ENCODE data around the gene GRHL3. TPM values are rescaled to one million over a fixed set of nuclear protein-coding genes. Genes with fewer than 3 reads are reported as not detected.

The GRHL3 gene
- total RNA-seq, 1 donor from 2014 or later: not detected

DNA sequence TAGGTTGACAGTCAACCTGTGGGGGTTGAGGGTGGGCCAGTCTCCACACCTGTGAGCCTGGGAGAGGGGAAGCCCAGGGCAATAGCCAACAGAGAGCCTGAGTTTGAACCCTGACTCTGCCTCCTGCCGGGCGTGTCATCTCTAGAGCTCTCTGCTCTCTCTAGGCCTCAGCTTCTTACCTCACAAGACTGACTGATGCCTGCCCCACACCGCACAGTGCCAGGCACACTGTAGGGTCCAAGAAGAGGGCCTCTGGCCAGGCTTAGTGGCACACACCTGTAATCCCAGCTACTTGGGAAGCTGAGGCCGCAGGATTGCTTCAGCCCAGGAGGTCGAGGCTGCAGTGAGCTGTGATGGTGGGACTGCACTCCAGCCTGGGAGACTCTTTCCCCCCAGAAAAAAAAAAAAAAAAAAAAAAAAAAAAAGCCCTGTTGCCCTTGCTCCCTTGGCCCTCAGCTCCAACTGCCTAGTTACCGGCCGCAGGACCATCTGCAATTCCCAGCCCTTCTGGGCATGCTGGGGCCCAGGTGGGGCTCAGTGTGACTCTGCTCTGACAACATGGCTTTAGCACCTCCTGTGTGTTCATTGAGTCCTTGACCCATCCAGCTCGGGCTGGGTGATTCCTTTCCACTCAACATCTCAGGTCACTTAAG lies 25.1 kb downstream of the GRHL3 start:
- H3K4me1 ChIP-seq: no peaks in the 10 kb centered on the region
- intact Hi-C loops (cut with micrococcal nuclease): no loop called here
- no peaks in the 10 kb centered on the region for H3K36me3 ChIP-seq
- no peak overlapping the region for H3K27ac ChIP-seq (replicated peaks)
- H3K27me3 ChIP-seq (ENCODE audit: low read depth): peaks cover 17% of the 10 kb centered on the region
- TF ChIP-seq, protein P1, sequence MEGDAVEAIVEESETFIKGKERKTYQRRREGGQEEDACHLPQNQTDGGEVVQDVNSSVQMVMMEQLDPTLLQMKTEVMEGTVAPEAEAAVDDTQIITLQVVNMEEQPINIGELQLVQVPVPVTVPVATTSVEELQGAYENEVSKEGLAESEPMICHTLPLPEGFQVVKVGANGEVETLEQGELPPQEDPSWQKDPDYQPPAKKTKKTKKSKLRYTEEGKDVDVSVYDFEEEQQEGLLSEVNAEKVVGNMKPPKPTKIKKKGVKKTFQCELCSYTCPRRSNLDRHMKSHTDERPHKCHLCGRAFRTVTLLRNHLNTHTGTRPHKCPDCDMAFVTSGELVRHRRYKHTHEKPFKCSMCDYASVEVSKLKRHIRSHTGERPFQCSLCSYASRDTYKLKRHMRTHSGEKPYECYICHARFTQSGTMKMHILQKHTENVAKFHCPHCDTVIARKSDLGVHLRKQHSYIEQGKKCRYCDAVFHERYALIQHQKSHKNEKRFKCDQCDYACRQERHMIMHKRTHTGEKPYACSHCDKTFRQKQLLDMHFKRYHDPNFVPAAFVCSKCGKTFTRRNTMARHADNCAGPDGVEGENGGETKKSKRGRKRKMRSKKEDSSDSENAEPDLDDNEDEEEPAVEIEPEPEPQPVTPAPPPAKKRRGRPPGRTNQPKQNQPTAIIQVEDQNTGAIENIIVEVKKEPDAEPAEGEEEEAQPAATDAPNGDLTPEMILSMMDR (IDR thresholded peaks at IDR 0.05; ENCODE audit: borderline replicate concordance): no peak
- no peak for DNase-seq
- no peaks in the 10 kb centered on the region for H3K9me3 ChIP-seq (replicated peaks)
- H3K4me3 ChIP-seq: no peak overlapping the region

DNA sequence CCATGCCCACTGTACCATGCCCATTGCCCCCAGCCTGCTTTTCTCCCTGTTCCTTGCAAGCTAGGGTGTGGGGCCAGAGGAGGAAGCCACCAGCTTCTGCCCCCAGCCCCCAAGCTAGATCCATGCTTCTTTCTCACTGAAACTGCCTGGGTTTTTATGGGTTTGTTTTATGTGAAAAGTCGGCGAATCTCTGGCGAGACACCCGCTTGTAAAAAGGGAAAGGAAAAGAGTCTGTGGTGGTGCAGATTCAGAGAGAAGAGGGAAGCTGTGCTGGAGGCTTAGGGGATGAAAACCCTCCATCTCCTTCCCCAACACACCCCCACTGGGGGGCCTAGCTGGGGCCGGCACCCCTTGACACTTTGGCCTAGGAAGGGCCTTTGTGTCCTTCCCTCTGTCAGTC lies 26.2 kb downstream of the GRHL3 start:
- TF ChIP-seq, protein P1 (IDR thresholded peaks at IDR 0.05; ENCODE audit: borderline replicate concordance): no peak
- H3K4me3 ChIP-seq: no peak overlapping the region
- intact Hi-C loops (cut with micrococcal nuclease): no loop called here

DNA sequence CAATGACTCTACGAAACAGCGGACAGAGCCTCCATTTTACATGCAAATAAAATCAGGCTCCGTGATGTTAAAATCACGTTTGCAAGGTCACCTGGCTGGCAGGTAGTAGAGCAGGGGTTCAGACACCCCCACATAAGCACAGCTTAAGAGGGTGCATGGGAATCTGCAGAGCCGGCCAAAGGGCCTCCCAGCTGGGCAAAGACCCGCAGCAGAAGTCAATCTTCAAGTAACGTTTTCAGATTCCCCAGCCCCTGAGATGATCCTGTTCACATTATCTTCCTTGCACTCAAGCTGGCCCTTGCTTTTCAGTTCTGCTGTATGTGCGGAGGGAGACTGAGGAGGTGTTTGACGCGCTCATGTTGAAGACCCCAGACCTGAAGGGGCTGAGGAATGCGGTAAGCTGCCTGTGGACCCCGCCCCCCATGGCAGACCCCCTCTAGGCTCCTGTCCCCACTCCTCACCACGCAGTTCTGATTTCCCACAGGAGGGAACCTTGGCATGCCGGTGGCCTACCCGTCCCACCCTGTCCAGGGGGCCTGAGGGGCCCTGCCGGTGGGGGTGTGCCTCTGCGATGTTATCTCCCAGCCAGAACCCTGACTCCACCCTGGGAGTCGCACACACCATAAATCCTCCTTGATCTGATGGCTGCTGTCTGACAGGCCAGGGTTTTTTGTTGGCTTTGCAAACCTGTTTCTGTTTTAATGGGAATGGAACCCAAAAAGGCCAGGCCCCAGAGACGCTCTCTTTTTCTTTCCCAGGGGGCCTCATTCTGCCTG lies 28.2 kb downstream of the GRHL3 start:
- TF ChIP-seq, protein P1 (IDR thresholded peaks at IDR 0.05; ENCODE audit: borderline replicate concordance): no peak
- no peaks in the 10 kb centered on the region for H3K4me1 ChIP-seq
- no peak overlapping the region for H3K27ac ChIP-seq (replicated peaks)
- H3K27me3 ChIP-seq (ENCODE audit: low read depth): peaks cover 13% of the 10 kb centered on the region
- no peak for DNase-seq
- H3K4me3 ChIP-seq: no peak overlapping the region
- no peaks in the 10 kb centered on the region for H3K36me3 ChIP-seq
- intact Hi-C loops (cut with micrococcal nuclease): no loop called here
- no peaks in the 10 kb centered on the region for H3K9me3 ChIP-seq (replicated peaks)

More for the DNA sequence above, 26.2 kb downstream of the GRHL3 start:
- Histone ChIP-seq H3K27ac (replicated peaks) (no peak overlapping the region), H3K27me3 (ENCODE audit: low read depth) (peaks cover 17% of the 10 kb centered on the region), H3K36me3 (no peaks in the 10 kb centered on the region), H3K4me1 (no peaks in the 10 kb centered on the region), H3K9me3 (replicated peaks) (no peaks in the 10 kb centered on the region)
- no peak for DNase-seq

DNA sequence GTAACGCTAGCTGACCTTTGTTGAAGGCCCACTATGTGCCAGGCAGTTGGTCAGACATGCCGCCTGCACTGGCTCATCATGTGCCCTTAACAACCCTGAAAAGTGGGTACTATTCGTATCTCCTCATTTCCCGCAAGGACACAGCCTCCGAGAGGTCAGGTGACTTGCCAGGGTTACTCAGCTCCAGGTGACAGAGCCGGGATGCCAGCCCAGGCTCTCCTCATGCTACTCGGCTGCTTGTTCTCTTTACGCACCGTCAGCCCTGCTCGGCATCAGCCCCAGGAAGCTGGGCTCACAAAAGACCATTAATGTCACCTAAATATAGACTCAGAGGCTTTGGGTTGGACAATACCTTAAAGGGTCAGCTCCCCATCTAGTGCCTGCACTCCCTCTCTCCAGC lies 29.0 kb downstream of the GRHL3 start:
- intact Hi-C loops (cut with micrococcal nuclease): no loop called here

DNA sequence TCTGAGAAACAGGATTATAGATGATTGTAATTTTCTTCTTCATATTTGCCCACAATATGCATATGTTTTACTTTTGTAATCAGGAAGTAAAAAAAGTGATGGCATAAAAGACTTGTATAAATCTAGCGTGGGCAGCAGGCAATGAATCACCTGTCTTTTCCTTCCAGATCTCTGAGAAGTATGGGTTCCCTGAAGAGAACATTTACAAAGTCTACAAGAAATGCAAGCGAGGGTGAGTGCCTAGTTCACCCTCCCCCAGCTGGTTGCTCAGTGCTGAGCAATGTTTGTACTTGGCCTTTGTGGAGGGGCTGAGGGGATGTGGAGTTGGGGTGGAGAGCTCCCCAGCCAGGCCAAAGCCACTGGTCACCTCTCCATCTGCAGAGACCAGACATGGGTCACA lies 30.7 kb downstream of the GRHL3 start:
- Histone ChIP-seq H3K36me3 (no peaks in the 10 kb centered on the region), H3K27me3 (ENCODE audit: low read depth) (peaks cover 4% of the 10 kb centered on the region), H3K27ac (replicated peaks) (no peak overlapping the region), H3K4me3 (no peak overlapping the region), H3K4me1 (no peaks in the 10 kb centered on the region), H3K9me3 (replicated peaks) (no peaks in the 10 kb centered on the region)
- DNase-seq: no peak
- TF ChIP-seq, protein P1 (IDR thresholded peaks at IDR 0.05; ENCODE audit: borderline replicate concordance): no peak
- intact Hi-C loops (cut with micrococcal nuclease): no loop called here

More for the DNA sequence above, 29.0 kb downstream of the GRHL3 start:
- TF ChIP-seq, protein P1 (IDR thresholded peaks at IDR 0.05; ENCODE audit: borderline replicate concordance): no peak
- Histone ChIP-seq H3K9me3 (replicated peaks) (no peaks in the 10 kb centered on the region), H3K27me3 (ENCODE audit: low read depth) (peaks cover 5% of the 10 kb centered on the region), H3K27ac (replicated peaks) (no peak overlapping the region), H3K36me3 (no peaks in the 10 kb centered on the region), H3K4me1 (no peaks in the 10 kb centered on the region), H3K4me3 (no peak overlapping the region)
- DNase-seq: no peak

All from left ventricle myocardium inferior (tissue), 1 donor.